ENCODE measurements around the gene OPALIN. TPM values are rescaled to one million over a fixed set of nuclear protein-coding genes. Genes with fewer than 3 reads are reported as not detected.
A peak's percentile ranks its signal among the peaks of the same experiment; 100 is the strongest.
"Not testable (repeated sequence)": the region's sequence is repeated elsewhere in the genome, so short reads cannot be mapped to it uniquely, and the experiment has no call there.

OPALIN gene
- total and polyA plus RNA-seq, 12 donors = not detected

GRCh38 chr10:96309628-96310320, 49.0 kb downstream of the OPALIN start:
- intact Hi-C loops (cut with DNase I) = no loop called here
- no peaks in the 10 kb centered on the region for H3K36me3 ChIP-seq (replicated peaks in 1 of 2)
- no peak for DNase-seq
- peaks cover 4% of the 10 kb centered on the region for H3K27me3 ChIP-seq
- 54 to 75% (median 55%) methylated on average over 3 of the region's 3 CpGs for WGBS, 4 donors
- H3K4me1 ChIP-seq (replicated peaks in 1 of 2) = no peaks in the 10 kb centered on the region
- H3K27ac ChIP-seq = no peak overlapping the region
- TF ChIP-seq POLR2A (IDR thresholded peaks at IDR 0.05) (no peak), CTCF (IDR thresholded peaks at IDR 0.05) (no peak)
- no peaks in the 10 kb centered on the region for H3K9me3 ChIP-seq (replicated peaks in 1 of 3)
- H3K4me3 ChIP-seq = no peak overlapping the region

- H3K36me3 ChIP-seq (replicated peaks in 1 of 2); H3K4me3 ChIP-seq; intact Hi-C loops (cut with DNase I); H3K9me3 ChIP-seq (replicated peaks in 1 of 3); DNase-seq; H3K4me1 ChIP-seq (replicated peaks in 1 of 2); H3K27me3 ChIP-seq; H3K27ac ChIP-seq: not testable (repeated sequence)
- WGBS, 4 donors = 73 to 83% (median 74%) methylated on average over 4 of the region's 4 CpGs
Observed at GRCh38 chr10:96308854-96309253, 49.9 kb downstream of the OPALIN start.

- Histone ChIP-seq H3K27me3 (no peaks in the 10 kb centered on the region), H3K4me1 (replicated peaks in 1 of 2) (no peaks in the 10 kb centered on the region), H3K27ac (no peak overlapping the region), H3K36me3 (replicated peaks in 1 of 2) (no peaks in the 10 kb centered on the region), H3K9me3 (replicated peaks in 1 of 3) (no peaks in the 10 kb centered on the region), H3K4me3 (no peak overlapping the region)
- WGBS, 4 donors = 60 to 81% (median 76%) methylated on average over 8 of the region's 8 CpGs
- TF ChIP-seq CTCF (IDR thresholded peaks at IDR 0.05) = no peak
- no peak for TF ChIP-seq POLR2A (IDR thresholded peaks at IDR 0.05)
- intact Hi-C loops (cut with DNase I) = no loop called here
- peak; percentile 21 to 56 (median 30) for DNase-seq
Observed at GRCh38 chr10:96306516-96306915, 52.3 kb downstream of the OPALIN start.

GRCh38 chr10:96305019-96305418, 53.8 kb downstream of the OPALIN start:
- DNase-seq = no peak
- H3K4me1 ChIP-seq (replicated peaks in 1 of 2) = no peaks in the 10 kb centered on the region
- H3K27ac ChIP-seq = no peak overlapping the region
- intact Hi-C loops (cut with DNase I) = no loop called here
- H3K9me3 ChIP-seq (replicated peaks in 1 of 3) = no peaks in the 10 kb centered on the region
- no peaks in the 10 kb centered on the region for H3K36me3 ChIP-seq (replicated peaks in 1 of 2)
- TF ChIP-seq CTCF (IDR thresholded peaks at IDR 0.05) (no peak), POLR2A (IDR thresholded peaks at IDR 0.05) (no peak)
- H3K4me3 ChIP-seq = no peak overlapping the region
- no peaks in the 10 kb centered on the region for H3K27me3 ChIP-seq
- WGBS, 4 donors = 88 to 91% (median 90%) methylated on average over 3 of the region's 3 CpGs

GRCh38 chr10:96304230-96304629, 54.6 kb downstream of the OPALIN start, which contains the start of gene DNTT:
Gene DNTT, plus strand, starts transcription at chr10:96304434. Its CDS starts 64 bp downstream, at chr10:96304498.
- H3K4me3 ChIP-seq = no peak within 1 kb of the TSS
- H3K36me3 ChIP-seq (replicated peaks in 1 of 2) = no peaks in the 10 kb centered on the region
- no peaks in the 10 kb centered on the region for H3K9me3 ChIP-seq (replicated peaks in 1 of 3)
- intact Hi-C loops (cut with DNase I) = no loop called here
- no peaks in the 10 kb centered on the region for H3K27me3 ChIP-seq
- no peak within 1 kb of the TSS for H3K27ac ChIP-seq
- DNase-seq = no peak
- WGBS, 4 donors = 83 to 89% (median 87%) methylated on average over 8 of the region's 8 CpGs
- H3K4me1 ChIP-seq (replicated peaks in 1 of 2) = no peaks in the 10 kb centered on the region
- TF ChIP-seq POLR2A (IDR thresholded peaks at IDR 0.05) (no peak), CTCF (IDR thresholded peaks at IDR 0.05) (no peak)
